Measurements from ENCODE around the gene SPNS2.

SPNS2 gene

DNA sequence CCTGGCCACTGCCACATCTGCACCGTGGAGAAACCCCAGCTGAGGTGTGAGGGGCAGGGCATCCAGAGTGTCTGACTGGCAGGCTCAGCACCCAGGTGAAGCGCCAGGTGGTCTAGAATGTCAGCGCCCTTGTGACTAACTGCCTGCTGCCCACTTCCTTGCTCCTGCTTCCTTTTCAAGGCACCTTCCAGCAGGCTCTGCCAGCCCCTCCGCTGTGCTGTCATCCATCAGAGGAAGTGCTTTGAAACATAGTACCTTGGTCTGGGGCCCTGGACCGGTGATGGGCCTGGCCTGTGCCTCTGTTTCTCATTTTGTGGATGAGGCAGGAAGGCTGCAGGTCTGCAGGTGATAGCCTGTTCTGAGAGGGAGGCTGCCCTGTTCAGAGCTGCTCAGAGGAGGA is 5.5 kb downstream of the SPNS2 start:
- no peak for TF ChIP-seq ZNF274 (IDR thresholded peaks at IDR 0.05; ENCODE audit: low read depth, low read length)
- no peak overlapping the region for H3K4me3 ChIP-seq (ENCODE audit: low read length)

DNA sequence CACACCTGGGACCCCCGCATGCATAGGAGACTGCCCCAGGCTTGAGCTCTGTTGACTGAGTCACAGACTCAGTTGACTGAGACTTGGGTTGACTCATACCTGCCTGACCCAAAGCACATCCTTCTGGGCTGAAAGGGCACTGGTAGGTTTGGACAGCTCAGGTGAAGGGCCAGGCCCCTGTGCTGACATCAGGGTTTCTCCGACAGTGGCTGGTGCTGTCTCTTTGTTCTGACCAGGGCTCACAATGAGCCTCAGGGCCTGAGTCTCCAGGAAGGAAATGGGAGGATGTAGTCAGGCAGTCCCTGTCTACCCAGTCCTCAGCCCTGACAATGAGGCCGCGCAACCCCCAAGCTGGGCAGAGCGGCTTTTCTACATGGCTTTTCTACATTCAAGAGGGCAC is 6.5 kb downstream of the SPNS2 start:
- H3K4me3 ChIP-seq (ENCODE audit: low read length), result no peak overlapping the region
- TF ChIP-seq ZNF274 (IDR thresholded peaks at IDR 0.05; ENCODE audit: low read depth, low read length), result no peak

DNA sequence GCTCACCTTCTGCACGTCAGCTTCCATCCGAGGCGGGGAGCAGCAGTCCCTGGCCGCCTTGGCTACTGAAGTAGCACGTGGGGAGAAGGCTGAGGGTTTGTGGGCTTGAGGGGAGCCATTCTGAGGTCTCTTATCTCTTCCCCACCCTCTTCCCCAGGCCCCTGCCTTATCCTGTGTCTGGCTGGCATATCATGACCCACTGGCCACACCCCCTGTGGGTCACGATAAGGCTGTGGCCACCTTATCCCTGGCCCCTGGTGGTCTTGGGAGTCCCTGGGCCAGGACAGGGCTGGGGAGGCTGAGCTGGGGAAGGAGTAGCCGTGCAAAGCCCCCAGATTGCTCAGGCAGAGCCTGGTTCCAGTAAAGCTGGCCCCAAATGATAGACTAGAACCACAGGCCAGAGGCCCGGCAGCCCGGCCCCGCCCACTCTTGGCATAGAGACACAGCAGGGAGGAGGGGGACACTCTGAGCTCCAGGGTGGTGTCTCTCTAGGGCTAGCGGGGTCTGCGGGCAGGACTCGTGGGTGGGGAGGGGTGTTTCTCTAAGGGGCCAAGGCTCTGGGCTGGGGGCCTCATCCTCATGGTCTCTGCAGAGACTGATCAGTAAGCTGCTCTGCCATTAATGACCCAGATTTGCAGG is 7.6 kb downstream of the SPNS2 start:
- no peak overlapping the region for H3K4me3 ChIP-seq (ENCODE audit: low read length)
- TF ChIP-seq ZNF274 (IDR thresholded peaks at IDR 0.05; ENCODE audit: low read depth, low read length), result no peak

DNA sequence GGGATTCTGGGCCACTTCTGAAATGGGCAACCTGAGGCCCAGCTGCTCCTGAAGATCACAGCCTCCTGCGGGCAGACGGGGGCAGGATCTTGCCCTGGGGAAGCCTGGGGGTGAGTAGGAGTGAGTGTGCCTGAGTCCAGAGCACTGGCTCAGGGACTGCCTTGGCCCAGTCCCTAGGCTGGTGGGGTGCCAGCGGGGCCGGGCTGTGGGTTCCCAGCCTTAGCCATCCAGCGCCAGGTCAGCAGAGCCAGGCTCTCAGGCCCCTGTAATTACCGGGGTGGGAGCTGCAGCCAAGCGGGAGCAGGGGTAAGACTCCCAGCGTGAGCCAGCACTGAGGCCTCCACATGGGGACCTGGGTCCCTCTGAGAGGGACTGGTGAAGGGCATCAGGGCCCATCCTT is 8.2 kb downstream of the SPNS2 start:
- TF ChIP-seq ZNF274 (IDR thresholded peaks at IDR 0.05; ENCODE audit: low read depth, low read length), result no peak
- H3K4me3 ChIP-seq (ENCODE audit: low read length), result no peak overlapping the region

DNA sequence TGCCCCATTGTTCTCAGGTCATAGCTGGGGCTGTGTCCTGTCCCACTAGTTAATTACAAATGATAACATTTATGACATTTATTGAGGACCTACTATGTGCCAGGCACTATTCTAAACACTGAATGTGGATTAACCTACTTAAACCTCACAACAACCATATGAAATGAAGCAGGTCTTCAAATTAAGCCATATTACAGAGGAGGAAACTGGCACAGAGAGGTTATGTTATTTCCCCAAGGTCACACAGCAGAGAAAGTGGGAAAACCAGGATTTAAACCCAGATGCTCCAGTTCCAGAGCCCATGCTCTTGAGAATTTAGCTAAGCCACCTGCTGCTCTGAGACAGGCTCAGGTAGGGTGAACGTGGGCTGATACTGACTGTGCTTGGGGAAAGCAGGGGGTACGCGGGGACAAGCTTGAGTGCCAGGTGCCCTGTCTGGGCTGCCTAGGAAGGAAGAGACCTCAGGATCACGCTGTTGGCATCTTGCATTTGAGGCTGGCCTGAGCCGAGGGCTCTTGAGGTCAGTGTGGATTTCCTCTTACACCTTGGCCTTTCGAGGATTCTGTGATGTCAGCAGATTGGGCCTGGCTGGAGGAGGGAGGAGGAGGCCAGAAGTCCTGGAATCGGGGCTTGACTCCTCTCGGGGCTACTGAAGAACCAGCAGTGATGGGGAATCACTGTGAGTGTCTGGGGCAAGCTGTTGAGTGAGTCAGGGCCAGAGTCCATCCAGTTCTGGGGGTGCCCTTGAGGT is 8.9 kb downstream of the SPNS2 start:
- no peak for TF ChIP-seq ZNF274 (IDR thresholded peaks at IDR 0.05; ENCODE audit: low read depth, low read length)
- H3K4me3 ChIP-seq (ENCODE audit: low read length), result no peak overlapping the region

DNA sequence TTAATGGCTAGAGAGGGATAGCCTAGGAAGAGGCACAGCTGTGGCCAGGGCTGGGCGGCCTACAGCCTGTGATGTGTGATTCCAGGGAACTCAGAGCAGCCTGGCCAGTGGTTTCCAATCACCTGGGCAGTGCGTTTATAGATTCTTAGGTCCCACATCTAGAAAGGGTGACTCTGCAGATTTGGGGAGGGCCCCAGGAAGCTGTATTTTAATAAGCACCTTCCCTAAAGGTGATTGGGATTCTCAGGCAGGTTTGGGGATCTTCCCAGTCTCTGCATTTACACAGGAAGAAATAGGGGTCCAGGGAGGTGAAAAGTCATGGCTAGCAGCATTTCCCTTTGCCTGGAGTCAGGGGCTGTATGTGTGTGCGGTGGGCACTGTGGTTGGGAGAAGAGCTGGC is 9.5 kb downstream of the SPNS2 start:
- no peak overlapping the region for H3K4me3 ChIP-seq (ENCODE audit: low read length)
- TF ChIP-seq ZNF274 (IDR thresholded peaks at IDR 0.05; ENCODE audit: low read depth, low read length), result no peak

DNA sequence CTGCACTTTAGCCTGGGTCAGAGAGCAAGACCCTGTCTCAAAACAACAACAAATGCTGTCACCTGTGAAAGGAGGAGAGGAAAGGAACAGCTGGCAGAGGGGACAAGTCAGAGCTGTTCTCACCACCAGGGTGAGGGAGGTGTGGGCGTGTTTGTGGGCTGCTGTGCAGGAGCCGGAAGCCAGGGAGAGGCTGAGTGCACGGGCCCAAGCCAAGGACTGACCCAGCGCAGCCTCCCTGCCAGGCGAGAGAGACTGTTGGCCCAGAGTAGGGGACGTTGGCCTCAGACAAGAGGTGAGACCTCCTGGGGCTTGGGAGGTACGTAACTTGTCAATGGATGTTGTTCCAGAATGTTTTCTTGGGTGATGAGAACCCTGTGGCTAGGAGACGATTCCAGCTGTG is 10.7 kb downstream of the SPNS2 start:
- H3K4me3 ChIP-seq (ENCODE audit: low read length), result no peak overlapping the region
- TF ChIP-seq ZNF274 (IDR thresholded peaks at IDR 0.05; ENCODE audit: low read depth, low read length), result no peak

DNA sequence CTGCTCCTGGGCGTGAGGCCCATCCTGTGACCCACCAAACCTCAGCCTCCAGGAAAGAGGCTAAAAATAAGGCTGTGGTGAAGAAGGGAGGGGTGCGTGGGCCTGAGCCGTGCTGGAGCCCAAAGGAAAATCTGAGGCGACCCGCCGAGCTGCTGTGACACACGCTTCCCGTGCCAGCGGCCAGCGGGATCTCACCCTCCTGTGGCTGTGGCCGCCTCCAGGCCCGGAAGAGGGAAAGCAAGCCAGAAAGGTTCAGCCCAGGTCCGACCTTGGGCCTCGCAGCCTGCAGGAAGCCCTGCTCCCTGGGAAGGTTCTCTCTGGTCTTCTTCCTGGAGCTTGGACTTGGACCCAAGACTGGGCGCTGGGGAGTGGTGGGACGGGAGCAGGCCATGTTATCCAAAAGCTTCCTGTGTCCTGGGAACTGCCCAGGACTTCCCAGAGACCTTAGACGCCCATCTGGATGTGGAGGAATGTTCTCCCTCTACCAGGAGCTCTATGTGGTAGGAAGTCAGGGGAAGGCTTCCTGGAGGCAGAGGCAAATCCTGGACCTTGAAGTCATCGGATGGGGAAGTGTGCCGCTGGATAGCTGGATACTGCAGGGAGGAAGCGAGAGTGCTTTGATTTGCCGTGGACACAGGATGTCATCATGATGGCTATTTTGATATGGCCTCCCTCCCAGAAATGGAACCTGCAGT is 11.4 kb downstream of the SPNS2 start:
- TF ChIP-seq ZNF274 (IDR thresholded peaks at IDR 0.05; ENCODE audit: low read depth, low read length), result no peak
- H3K4me3 ChIP-seq (ENCODE audit: low read length), result no peak overlapping the region

DNA sequence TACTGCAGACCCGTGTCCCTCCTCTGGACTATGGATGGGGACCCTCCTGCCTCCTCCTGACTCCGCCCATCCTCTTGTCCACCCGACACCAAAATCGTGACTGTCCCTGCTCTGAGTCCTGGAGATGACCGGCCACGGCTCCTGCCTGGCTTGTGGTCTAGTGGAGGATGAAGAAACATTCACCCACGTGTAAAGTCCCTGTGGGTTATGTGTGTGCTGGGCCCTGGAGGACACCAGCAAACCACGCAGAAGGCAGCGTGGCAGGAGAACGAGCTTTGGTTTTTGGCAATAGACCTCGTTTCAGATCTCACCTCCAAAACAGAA is 11.9 kb downstream of the SPNS2 start:
- no peak for TF ChIP-seq ZNF274 (IDR thresholded peaks at IDR 0.05; ENCODE audit: low read depth, low read length)
- H3K4me3 ChIP-seq (ENCODE audit: low read length), result no peak overlapping the region

DNA sequence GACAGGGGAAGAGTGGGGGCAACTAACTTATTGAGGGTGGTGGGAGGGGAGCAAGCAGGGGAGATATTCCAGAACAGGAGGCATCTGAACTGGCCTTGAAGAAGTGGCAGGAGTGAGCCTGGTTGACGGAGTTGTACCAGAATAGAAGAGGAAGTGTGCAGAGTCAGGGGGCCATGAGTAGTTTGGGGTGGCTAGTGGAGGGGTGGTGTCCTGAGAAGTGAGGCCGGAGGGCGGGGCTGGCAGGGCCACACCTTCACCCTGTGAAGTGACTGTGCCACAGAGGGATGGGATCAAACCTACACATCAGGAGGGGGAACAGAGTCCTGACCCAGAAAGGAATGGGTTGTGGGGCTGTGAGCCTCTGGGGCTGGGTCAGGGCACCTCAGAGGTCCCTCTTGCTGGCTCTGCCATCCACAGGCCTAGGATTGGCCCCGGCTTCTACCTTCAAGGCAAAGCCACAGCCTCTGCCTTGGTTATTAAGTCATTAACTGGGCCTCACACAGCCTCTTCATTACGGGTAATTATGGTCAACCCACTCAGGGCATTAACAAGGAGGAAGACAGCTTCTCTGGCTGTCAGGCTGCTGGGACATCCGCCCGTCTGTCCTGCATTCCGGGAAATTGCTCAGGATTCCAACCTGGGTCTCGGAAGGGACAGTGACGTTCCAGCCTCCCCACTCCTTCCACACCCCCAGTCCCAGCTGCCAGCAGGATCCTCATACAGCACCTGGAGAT is 12.7 kb downstream of the SPNS2 start:
- no peak overlapping the region for H3K4me3 ChIP-seq (ENCODE audit: low read length)
- TF ChIP-seq ZNF274 (IDR thresholded peaks at IDR 0.05; ENCODE audit: low read depth, low read length), result no peak

DNA sequence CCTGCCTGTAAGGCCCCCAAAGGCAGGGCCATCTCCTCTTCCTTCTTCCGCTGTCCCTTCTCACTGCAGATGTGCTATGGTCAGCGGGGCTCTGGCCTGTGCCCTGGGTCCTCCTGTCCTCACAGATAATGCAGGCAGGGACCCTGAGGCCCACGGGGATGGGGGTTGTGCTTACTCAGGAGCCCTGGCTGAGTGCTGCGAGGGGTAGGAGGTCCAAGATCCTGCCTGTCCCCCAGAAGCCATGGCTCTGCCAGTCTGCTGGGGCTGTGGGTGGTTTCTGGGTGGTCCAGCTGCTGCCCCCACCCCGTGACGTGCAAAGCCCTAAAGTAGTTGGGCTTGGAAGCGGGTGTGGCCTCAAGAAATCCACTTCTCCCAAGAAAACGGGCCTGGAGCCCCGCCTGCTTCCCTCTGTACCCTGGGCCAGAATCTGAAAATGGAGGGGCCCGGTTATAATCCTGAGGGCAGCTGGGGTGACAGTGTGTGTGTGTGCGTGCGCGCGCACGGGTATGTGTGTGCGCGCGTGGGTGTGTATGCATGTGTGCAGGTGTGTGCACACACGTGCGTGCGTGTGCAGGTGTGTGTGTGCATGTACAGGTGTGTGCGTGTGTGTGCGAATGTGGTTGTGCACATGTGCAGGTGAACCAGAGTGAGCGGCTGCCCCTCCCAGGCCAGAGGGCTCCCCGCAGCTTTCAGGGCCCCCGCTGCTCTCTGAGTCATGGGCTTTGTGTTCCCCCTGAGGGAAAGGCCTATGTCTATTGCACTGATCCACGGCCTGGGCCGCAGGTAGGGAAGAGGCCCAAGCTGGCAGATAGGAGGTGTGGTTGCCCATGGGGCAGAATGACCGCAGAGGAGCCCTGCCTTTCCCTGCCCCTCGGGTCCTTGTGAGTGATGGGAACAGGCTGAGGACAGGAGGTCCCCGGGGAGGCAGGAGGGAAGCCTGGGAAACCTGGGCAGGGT is 13.8 kb downstream of the SPNS2 start:
- no peak overlapping the region for H3K4me3 ChIP-seq (ENCODE audit: low read length)
- no peak for TF ChIP-seq ZNF274 (IDR thresholded peaks at IDR 0.05; ENCODE audit: low read depth, low read length)

DNA sequence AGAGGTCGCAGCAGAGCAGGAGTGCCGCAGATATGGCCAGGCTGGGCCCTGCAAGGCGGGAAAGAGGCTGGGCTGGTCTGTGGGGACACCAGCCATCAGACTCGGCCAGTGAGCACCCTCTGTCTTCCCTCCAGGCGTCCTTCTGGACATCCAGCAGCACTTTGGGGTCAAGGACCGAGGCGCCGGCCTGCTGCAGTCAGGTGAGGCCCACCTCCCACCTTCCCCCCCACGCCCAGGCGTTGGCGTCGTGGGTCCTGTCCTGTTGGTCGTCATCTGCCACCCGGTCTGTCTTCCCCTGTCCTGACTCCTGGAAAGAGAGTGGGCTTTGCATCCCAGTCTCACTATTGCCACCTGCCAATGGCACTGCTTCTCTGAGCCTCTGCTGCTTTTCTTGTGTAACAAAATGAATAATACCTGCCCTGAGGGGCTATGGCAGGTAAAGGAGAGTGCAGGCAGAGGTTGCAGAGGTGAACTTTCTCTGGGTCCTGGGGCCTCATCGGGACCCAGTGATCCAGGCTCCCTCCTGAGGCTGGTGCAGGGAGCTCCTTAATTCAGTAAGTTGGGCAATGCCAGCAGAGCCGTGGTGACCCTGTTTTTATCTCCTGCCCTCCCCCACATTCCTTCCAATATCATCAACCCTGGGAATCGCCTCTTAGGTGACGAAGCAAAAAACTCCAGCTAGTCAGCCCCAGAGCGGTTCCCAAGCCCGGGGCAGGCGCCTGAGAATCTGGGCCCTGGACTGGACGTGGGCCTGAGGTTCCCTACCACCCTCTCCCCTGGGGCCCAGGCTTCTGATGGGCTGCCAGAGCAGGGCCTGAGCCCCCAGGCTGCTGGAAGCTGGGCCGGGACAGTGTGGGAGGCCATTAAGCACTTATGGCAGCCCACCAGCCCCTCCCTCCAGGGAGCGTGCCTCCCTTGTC is 14.7 kb downstream of the SPNS2 start:
- no peak for TF ChIP-seq ZNF274 (IDR thresholded peaks at IDR 0.05; ENCODE audit: low read depth, low read length)
- H3K4me3 ChIP-seq (ENCODE audit: low read length), result no peak overlapping the region

DNA sequence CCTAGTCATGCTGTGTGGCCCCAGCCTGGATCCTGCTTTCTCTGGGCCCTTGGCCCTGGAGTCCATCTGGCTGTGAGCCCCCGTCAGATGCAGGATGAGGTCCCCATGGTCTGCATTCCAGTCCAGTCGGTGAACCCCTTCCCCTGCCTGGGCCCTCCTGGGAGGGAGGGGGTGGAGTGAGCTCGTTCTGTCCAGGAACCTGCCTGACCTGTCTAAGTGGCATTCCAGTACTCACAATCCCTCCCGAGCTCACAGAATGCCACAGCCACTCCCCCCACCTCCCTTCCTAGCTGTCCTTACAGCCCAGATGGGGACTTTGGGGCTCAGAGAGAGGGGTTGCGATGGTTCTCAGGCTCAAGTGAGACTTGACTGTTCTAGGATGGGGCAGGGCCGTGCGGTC is 15.5 kb downstream of the SPNS2 start:
- no peak for TF ChIP-seq ZNF274 (IDR thresholded peaks at IDR 0.05; ENCODE audit: low read depth, low read length)
- H3K4me3 ChIP-seq (ENCODE audit: low read length), result no peak overlapping the region

Data from GM08714 (cell line).